HG03521 (cell line): ENCODE measurements around the gene TBX21.
"Not testable (repeated sequence)": the region's sequence is repeated elsewhere in the genome, so short reads cannot be mapped to it uniquely, and the experiment has no call there.

ENCODE experiments used
- ATAC-seq: cut with Tn5 transposase; IDR thresholded peaks from one replicate; pipeline ENCODE4 v1.9.1; 2021; ENCODE audit warnings: mild to moderate bottlenecking, moderate library complexity; ENCODE audit not compliant: unreplicated experiment

TBX21 gene

DNA sequence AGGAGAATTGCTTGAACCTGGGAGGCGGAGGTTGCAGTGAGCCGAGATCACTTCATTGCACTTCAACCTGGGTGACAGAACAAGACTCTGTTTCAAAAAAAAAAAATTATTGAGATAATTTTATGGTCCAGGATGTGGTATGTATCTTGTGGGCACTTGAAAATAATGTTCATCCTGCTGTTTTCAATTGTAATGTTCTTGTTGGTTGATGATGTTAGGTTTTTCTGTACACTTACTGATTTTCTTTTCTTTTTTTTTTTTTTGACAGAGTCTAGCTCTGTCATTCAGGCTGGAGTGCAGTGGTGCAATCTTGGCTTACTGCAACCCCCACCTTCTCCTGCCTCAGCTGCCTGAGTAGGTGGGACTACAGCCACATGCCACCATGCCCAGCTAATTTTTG is 29.7 kb downstream of the TBX21 start:
- no peak for ATAC-seq

DNA sequence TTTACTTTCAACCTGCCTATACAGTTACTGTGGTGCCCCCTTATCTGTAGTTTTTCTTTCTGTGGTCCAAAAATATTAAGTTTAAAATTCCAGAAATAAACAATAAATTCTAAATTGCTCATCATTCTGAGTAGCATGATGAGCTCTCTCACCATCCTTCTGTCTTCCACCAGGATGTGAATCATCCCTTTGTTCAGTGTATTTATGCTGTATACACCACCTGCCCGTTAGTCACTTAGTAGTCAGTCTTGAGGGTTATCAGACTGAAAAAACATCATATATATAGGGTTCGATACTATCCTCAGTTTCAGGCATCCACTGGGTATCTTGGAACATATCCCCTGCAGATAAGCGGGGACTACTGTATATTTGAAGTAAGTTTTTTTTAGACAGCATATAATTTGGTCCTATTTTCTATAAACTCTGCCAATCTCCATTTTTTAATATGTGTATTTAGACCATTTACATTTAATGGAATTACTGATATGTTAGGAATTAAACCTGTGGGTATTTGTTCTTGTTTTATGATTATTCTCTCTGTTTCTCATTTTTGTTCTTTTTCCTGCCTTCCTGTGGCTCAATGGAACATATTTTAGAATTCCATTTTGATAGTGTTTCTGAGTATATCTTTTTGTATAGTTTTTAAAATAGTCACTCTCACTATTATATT is 31.0 kb downstream of the TBX21 start:
- no peak for ATAC-seq

- ATAC-seq = not testable (repeated sequence)
Observed at GRCh38 chr17:47773649-47774048, 40.6 kb downstream of the TBX21 start.

GRCh38 chr17:47774331-47774730 is 41.3 kb downstream of the TBX21 start:
- no peak for ATAC-seq

DNA sequence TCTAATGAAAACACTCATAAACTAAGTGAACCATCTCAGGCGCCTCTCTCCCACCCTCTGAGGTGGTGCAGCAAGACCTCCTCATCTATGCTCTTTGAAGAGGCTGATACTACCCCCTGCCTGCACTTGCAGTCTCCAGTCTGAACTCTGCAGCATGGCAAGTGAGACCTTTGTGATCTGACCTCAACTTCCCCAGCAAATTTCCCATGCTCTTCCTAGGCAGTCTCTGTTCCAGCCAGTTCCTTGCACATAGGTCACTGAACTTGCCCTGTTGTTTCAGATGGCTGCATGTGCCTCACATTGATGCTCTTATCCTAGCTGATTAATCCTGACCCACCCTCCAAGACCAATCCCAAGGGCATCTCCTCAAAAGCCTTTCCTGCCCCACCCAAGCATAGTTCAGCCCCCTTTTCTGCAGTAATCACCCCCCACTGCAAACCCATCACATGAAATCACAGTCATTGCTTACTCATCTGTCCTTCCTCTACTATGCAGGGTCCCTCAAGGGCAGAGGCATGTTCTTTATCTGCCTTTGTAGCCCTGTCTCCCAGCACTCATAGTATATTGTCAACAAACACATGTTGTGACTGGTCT is 42.0 kb downstream of the TBX21 start:
- no peak for ATAC-seq

DNA sequence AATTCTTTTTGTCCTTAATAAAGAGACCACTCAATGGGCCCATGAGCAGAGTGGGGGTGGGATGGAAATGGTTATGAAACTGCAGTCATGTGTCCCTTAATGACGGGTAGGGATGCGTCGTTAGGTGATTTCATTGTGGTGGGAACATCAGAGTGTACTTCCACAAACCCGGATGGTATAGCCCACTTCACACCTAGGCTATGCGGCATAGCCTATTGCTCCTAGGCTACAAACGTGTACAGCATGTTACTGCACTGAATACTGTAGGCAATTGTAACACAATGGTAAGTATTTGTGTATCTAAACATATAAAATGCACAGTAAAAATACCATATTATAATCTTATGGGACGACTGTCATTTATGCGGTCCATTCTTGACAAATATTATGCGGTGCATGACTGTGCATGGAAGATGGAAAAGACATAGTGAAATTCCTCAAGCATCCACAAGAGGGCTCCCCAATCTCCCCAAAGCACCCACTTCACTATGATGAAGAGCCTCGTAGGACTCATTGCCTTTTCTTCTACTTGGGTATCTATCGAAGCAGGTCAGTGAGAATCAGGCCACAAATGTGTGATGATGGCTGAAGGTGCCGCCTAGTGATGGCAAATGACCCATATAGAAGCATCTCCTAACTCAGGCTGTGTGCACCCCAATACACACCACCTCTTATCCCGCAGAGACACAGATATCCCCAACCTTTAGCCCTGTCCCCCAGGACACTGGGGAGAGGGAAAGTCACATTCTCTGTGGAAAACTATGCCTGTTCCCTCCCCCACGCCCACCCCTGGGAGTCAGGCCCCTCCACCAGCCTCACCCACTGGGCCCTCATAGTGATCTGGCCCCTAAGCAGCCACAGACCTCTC is 43.5 kb downstream of the TBX21 start:
- ATAC-seq = no peak

DNA sequence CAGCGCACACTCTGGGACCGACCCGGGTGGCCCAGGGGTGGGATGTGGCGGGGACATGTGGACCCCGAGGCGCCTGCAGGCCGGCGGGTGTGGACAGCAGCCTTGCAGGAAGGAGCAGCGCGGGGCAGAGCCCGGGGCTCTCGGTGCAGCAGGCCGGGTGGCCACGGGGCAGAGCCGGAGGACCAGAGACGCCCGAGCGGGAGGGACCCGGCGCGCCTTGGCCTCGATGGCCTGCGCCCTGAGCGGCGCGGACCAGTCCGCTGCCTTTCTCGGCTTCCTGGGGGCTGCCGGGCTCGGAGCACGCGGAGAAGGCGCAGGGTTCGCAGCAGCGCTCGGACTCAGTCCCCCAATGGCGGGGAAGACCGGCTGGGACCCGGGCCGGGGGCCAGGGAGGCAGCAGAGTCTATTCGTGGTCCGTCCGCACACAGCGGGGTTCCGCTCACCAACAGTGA is 45.2 kb downstream of the TBX21 start:
- ATAC-seq = no peak

- ATAC-seq = no peak
Observed at GRCh38 chr17:47781397-47781796, 48.4 kb downstream of the TBX21 start.

GRCh38 chr17:47785538-47786123 is 52.6 kb downstream of the TBX21 start:
- ATAC-seq = no peak

DNA sequence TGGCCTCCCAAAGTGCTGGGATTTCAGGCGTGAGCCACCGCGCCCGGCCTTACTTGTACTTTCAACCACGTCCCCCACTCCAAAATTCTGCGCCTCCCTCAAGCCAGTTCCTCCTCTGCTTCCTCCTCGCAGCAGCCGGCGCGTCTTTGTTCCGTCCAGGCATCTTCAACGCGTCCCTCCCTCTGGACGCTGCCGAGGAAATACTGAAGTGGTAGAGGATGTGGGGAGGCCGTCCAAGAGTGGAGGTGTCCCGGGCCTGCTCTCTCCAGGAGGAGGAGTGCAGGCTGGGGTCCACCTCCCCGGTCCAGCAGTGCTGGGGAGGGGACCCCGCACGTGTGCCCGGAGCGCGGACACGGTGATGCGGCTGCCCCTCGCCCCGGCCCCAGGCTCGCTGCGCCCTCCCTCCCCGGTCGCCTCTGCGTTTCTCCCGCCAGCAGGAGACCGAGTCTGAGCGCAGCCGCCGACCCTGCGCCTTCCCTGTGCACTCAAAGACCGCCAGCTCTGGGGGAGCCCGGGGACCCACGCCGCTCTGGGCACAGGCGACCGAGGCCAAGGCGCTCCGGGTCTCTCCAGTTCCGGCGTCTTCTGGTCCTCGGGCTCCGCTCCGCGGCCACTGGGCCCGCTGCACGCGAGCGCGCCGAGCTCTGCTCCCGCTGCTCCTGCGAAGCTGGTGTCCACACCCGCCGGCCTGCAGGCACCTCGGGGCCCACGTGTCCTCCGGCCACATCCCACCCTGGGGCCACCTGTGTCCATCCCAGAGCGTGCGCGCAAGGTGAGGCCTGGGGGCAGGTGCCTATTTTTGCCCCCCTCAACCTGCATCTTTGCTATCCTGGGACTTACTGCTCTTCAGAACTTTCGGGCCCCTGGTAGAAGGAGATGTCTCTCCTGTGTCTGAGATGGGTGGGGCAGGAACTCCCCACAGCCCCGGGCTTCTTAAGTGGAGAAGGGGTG is 56.9 kb downstream of the TBX21 start:
- ATAC-seq = no peak

GRCh38 chr17:47791025-47791424 is 58.0 kb downstream of the TBX21 start:
- no peak for ATAC-seq

DNA sequence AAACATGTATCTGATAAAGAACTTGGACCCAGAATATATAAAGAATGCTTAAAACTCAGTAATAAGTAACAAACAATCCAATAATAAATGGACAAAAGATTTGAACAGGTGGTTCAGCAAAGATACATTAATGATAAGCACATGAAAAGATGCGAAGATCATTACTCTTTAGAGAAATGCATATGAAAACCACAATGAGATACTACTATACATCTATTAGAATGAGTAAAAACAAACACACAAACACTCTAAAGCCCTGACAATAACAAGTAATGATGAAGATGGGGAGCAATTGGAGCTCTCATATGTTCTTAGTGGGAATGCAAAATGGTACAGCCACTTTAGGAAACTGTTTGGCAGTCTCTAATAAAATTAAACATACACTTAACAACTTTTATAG is 59.4 kb downstream of the TBX21 start:
- ATAC-seq = no peak

DNA sequence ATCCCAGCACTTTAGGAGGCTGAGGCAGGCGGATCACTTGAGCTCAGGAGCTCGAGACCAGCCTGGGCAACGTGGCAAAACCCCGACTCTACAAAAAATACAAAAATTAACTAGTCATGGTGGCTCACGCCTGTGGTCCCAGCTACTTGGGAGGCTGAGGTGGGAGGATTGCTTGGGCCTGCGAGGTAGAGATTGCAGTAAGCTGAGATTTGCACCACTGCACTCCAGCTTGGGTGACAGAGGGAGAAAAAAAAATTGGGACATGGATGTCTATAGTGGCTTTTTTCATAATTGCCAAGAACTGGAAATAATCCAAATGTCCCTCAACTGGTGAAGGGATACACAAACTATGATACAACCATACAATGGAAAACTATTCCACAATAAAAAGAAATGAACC is 59.9 kb downstream of the TBX21 start:
- ATAC-seq = no peak
